ENCODE measurements around the gene ZBTB21. TPM values are rescaled to one million over a fixed set of nuclear protein-coding genes. Genes with fewer than 3 reads are reported as not detected.

ZBTB21 gene
- total RNA-seq, 1 donor from 2014 or later: 8.4 TPM

GRCh38 chr21:41972511-41973205 lies 37.5 kb downstream of the ZBTB21 start:
- Mint-ChIP-seq H3K4me1 (ENCODE audit: unreplicated experiment) (peaks cover 14% of the 10 kb centered on the region), H3K27ac (ENCODE audit: unreplicated experiment) (no peak overlapping the region), H3K27me3 (ENCODE audit: unreplicated experiment) (peaks cover 2% of the 10 kb centered on the region), H3K9me3 (ENCODE audit: unreplicated experiment) (no peaks in the 10 kb centered on the region), H3K4me3 (ENCODE audit: unreplicated experiment) (no peak overlapping the region), H3K36me3 (ENCODE audit: low read depth, unreplicated experiment) (no peaks in the 10 kb centered on the region)
- TF ChIP-seq CTCF (IDR thresholded peaks at IDR 0.05; ENCODE audit: unreplicated experiment): no peak
- DNase-seq (ENCODE audit: low spot score): no peak

- H3K4me3 Mint-ChIP-seq (ENCODE audit: unreplicated experiment): no peak overlapping the region
Observed at GRCh38 chr21:41971891-41972290, 38.3 kb downstream of the ZBTB21 start.

DNA sequence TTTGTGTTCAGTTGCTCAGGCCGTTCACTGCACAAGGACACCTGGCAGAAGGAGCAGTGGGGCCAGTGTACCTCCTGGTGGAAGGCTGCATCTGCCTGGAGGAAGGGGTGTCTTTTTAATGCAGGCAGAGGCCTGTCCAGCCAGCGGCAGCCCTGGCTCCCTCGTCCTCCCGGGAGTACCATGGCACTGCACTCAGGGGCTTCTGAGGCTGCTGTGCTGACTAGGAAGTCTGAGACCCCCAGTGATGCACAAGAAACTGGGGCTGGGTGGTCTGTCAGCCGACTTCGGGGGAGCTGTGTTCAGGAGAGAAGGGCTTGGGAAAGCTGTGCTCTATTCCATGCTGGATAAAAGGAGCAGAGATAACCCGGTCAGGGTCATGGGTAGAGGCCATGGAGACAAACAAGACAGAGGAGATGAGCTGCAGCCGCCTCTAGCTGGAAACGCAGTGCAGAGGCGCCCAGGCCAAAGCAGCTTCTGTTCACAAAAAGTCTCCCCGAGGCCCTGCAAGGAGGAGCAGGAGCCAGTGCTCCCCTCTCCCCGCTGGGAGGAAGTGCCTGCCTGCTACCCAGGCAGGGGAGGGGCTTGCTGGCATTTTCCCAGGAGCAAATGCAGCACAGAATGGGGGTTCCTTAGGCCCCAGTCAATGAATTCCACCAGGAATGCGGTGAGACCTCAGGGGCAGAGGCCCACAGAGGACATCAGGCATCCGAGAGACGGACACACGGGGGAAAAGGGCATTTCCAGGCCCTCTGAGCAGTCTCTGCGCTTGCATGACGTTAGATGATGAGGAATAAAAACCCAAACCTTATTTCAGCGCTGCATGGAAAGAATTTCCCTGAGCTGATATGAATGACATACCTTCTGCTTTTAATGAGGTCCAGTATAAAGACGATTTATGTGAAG lies 39.2 kb downstream of the ZBTB21 start:
- H3K27ac Mint-ChIP-seq (ENCODE audit: unreplicated experiment): no peak overlapping the region
- no peaks in the 10 kb centered on the region for H3K36me3 Mint-ChIP-seq (ENCODE audit: low read depth, unreplicated experiment)
- no peak for TF ChIP-seq CTCF (IDR thresholded peaks at IDR 0.05; ENCODE audit: unreplicated experiment)
- no peaks in the 10 kb centered on the region for H3K9me3 Mint-ChIP-seq (ENCODE audit: unreplicated experiment)
- H3K27me3 Mint-ChIP-seq (ENCODE audit: unreplicated experiment): peaks cover 2% of the 10 kb centered on the region
- H3K4me1 Mint-ChIP-seq (ENCODE audit: unreplicated experiment): peaks cover 14% of the 10 kb centered on the region
- no peak overlapping the region for H3K4me3 Mint-ChIP-seq (ENCODE audit: unreplicated experiment)
- no peak for DNase-seq (ENCODE audit: low spot score)

More at GRCh38 chr21:41971891-41972290, 38.3 kb downstream of the ZBTB21 start:
- no peak for DNase-seq (ENCODE audit: low spot score)
- Mint-ChIP-seq H3K27me3 (ENCODE audit: unreplicated experiment) (peaks cover 2% of the 10 kb centered on the region), H3K9me3 (ENCODE audit: unreplicated experiment) (no peaks in the 10 kb centered on the region), H3K36me3 (ENCODE audit: low read depth, unreplicated experiment) (no peaks in the 10 kb centered on the region), H3K4me1 (ENCODE audit: unreplicated experiment) (peaks cover 14% of the 10 kb centered on the region), H3K27ac (ENCODE audit: unreplicated experiment) (no peak overlapping the region)
- TF ChIP-seq CTCF (IDR thresholded peaks at IDR 0.05; ENCODE audit: unreplicated experiment): no peak

GRCh38 chr21:41970106-41970391 lies 40.1 kb downstream of the ZBTB21 start:
- Mint-ChIP-seq H3K4me1 (ENCODE audit: unreplicated experiment) (peaks cover 14% of the 10 kb centered on the region), H3K4me3 (ENCODE audit: unreplicated experiment) (no peak overlapping the region), H3K9me3 (ENCODE audit: unreplicated experiment) (no peaks in the 10 kb centered on the region), H3K36me3 (ENCODE audit: low read depth, unreplicated experiment) (no peaks in the 10 kb centered on the region), H3K27me3 (ENCODE audit: unreplicated experiment) (peaks cover 2% of the 10 kb centered on the region), H3K27ac (ENCODE audit: unreplicated experiment) (no peak overlapping the region)
- no peak for DNase-seq (ENCODE audit: low spot score)
- no peak for TF ChIP-seq CTCF (IDR thresholded peaks at IDR 0.05; ENCODE audit: unreplicated experiment)

DNA sequence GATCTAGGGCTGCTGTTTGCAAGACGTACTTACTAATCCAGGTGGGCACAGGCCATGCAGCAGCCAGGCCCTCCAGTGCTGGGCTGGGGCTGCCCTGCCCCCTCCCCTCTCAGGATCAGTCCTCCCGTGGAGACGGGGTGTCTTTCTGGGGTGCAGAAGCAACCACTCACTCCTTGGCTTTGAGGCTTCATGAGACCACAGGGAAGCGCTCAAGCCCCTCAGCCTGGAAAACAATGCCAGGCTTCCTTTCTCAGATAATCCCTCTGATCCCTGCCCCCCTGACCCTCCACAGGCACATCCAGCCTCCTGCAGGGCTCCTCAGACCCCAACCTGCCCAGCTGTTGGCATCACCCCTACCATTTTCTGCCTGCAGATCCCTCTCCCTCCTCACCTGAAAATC lies 42.5 kb downstream of the ZBTB21 start:
- no peak overlapping the region for H3K4me3 Mint-ChIP-seq (ENCODE audit: unreplicated experiment)
- peaks cover 7% of the 10 kb centered on the region for H3K4me1 Mint-ChIP-seq (ENCODE audit: unreplicated experiment)
- H3K9me3 Mint-ChIP-seq (ENCODE audit: unreplicated experiment): no peaks in the 10 kb centered on the region
- H3K36me3 Mint-ChIP-seq (ENCODE audit: low read depth, unreplicated experiment): no peaks in the 10 kb centered on the region
- TF ChIP-seq CTCF (IDR thresholded peaks at IDR 0.05; ENCODE audit: unreplicated experiment): no peak
- peaks cover 2% of the 10 kb centered on the region for H3K27me3 Mint-ChIP-seq (ENCODE audit: unreplicated experiment)
- no peak for DNase-seq (ENCODE audit: low spot score)
- H3K27ac Mint-ChIP-seq (ENCODE audit: unreplicated experiment): no peak overlapping the region

Data from endothelial cell (in vitro differentiated cells).